PC-3 (cell line): Measurements from ENCODE around the gene RFC2.

Experiments used
- CTCF ChIP-seq: fragments of 300-600 bp; sonication (generic); conservative IDR thresholded peaks from 2 replicates; pipeline ENCODE4 v1.5.1; 2017; ENCODE audit warnings: antibody characterized with exemption, low read depth, mild to moderate bottlenecking, low read length
- EZH2 ChIP-seq: fragments of 300-600 bp; sonication (generic); IDR thresholded peaks from one replicate; pipeline ENCODE4 v1.6.1; 2017; ENCODE audit warnings: antibody characterized with exemption, mild to moderate bottlenecking, low read length; ENCODE audit not compliant: unreplicated experiment
- EZH2phosphoT487 ChIP-seq: fragments of 300-600 bp; sonication (generic); IDR thresholded peaks from 2 replicates; pipeline ENCODE4 v1.6.1; 2018; ENCODE audit warnings: mild to moderate bottlenecking, antibody characterized with exemption, low read length, borderline replicate concordance

- no peak for TF ChIP-seq CTCF
- no peak for TF ChIP-seq EZH2
- no peak for TF ChIP-seq EZH2phosphoT487
These were observed 4.4 kb upstream of the RFC2 start for GRCh38 chr7:74258639-74259038.
